Sigmoid colon (tissue), 4 donors: ENCODE measurements around the gene ACOX1.

ENCODE experiments used
- EP300 ChIP-seq, 4 donors: sonication (generic); formaldehyde crosslinking; IDR thresholded peaks; one replicate each; pipeline ENCODE4 v1.6.1; 2017; ENCODE audit warnings: antibody characterized with exemption in 4 of 4
- POLR2A ChIP-seq, 2 donors: fragments of 450-650 bp; IDR thresholded peaks; one replicate each; pipeline ENCODE4 v1.6.1; 2016; ENCODE audit warnings: antibody characterized with exemption in 2 of 2, mild to moderate bottlenecking in 2 of 2, moderate library complexity in 2 of 2
- TF ChIP-seq, protein P1 (sequence below), 4 experiments: fragments of 450-650 bp in 3 of 4; fragments of 200-600 bp in 1 of 4; IDR thresholded peaks; one replicate each; pipeline ENCODE4 v1.5.1; 2016 to 2019; ENCODE audit warnings: antibody characterized with exemption in 4 of 4, mild to moderate bottlenecking in 3 of 4, moderate library complexity in 2 of 4

DNA sequence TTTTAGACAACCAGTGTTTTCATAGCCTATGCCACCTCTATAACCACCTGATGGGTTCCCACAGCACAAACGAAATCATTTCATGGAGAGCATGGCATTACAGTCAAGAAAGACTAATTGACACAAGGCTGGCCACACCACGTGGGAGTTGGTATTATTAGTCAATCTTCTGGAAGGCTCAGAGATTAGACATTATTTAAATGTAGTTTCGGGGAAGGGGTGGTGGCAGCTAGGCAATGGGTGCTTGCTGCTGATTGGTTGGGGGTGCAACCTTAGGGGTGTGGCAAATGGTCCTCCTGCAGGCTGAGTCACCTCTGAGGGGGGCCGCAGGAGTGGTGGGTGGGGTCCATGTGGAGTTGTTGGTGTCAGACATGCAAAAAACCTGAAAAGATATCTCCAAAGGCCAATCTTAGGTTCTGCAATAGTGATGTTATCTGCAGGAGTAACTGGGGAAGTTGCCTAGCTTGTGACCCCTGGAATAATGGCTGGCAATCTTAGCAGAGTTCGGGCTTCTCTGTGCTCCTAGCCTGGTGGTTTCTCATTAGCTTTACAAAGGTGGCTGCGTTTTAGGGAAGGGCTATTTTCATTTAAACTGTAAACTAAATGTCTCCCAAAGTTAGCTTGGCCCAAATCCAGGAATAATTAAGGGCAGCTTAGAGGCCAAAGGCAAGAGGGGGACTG, 4.7 kb upstream of the ACOX1 start:
- TF ChIP-seq, protein P1, sequence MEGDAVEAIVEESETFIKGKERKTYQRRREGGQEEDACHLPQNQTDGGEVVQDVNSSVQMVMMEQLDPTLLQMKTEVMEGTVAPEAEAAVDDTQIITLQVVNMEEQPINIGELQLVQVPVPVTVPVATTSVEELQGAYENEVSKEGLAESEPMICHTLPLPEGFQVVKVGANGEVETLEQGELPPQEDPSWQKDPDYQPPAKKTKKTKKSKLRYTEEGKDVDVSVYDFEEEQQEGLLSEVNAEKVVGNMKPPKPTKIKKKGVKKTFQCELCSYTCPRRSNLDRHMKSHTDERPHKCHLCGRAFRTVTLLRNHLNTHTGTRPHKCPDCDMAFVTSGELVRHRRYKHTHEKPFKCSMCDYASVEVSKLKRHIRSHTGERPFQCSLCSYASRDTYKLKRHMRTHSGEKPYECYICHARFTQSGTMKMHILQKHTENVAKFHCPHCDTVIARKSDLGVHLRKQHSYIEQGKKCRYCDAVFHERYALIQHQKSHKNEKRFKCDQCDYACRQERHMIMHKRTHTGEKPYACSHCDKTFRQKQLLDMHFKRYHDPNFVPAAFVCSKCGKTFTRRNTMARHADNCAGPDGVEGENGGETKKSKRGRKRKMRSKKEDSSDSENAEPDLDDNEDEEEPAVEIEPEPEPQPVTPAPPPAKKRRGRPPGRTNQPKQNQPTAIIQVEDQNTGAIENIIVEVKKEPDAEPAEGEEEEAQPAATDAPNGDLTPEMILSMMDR (IDR thresholded peaks at IDR 0.05), result no peak
- TF ChIP-seq POLR2A (IDR thresholded peaks at IDR 0.05), result no peak
- TF ChIP-seq EP300 (IDR thresholded peaks at IDR 0.05), result no peak
